GM12873 (cell line): ENCODE data around the gene HTR3B.
A peak's percentile ranks its signal among the peaks of the same experiment; 100 is the strongest.

Experiments used
- CTCF ChIP-seq: IDR thresholded peaks from 2 replicates; pipeline ENCODE4 v1.5.1; 2012; ENCODE audit warnings: low read depth, mild to moderate bottlenecking, moderate library complexity, low read length, control low read depth; ENCODE audit not compliant: insufficient read depth; ENCODE audit errors: missing control alignments

The HTR3B gene

GRCh38 chr11:113994077-113994954 is 89.7 kb downstream of the HTR3B start:
- peak; percentile 70 for TF ChIP-seq CTCF
